ENCODE measurements around the gene SKA2.
"Not testable (repeated sequence)": the region's sequence is repeated elsewhere in the genome, so short reads cannot be mapped to it uniquely, and the experiment has no call there.

The SKA2 gene

DNA sequence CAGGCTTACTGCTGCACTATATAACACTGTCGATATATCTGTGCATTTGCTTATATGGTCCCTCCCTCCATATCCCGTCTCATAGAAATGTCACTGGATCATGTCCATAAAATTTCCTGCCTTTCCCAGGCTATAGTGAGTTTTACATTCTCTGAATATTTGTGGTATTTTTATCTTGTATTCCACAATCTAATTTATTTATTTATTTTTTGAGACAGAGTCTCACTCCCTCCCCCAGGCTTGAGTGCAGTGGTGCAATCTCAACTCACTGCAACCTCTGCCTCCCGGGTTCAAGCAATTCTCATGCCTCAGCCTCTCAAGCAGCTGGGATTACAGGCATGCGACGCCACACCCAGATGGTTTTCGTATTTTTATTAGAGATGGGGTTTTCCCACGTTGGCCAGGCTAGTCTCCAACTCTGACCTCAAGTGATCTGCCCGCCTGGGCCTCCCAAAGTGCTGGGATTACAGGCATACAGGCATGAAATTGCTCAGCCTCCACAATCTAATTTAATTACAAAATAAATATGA lies 61.2 kb downstream of the SKA2 start:
- no peak for DNase-seq

GRCh38 chr17:59093145-59093701 lies 61.8 kb downstream of the SKA2 start:
- no peak for DNase-seq

GRCh38 chr17:59090593-59090992 lies 64.4 kb downstream of the SKA2 start:
- DNase-seq: not testable (repeated sequence)

- no peak for DNase-seq
Observed at GRCh38 chr17:59084154-59084553, 70.8 kb downstream of the SKA2 start.

DNA sequence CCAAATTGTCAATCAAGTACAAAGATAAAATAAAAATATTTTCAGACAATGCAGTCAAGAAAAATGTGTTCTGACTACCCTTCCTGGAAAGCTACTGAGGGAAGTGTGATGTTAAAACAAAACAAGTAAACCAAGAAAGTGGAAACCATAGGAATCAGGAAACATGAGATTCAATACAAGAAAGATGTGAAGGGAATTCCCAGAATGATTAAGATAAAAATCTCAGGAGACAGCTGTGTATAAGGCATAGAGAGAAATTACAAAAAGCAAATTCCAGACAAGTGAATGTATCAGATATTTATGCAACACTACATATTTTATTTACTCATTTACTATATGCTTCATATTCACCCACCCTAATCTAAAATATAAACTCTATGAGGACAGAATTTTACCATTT lies 80.5 kb downstream of the SKA2 start:
- no peak for DNase-seq

GRCh38 chr17:59073972-59074371 lies 81.0 kb downstream of the SKA2 start:
- DNase-seq: no peak

- DNase-seq: no peak
Observed at GRCh38 chr17:59069856-59070255, 85.1 kb downstream of the SKA2 start.

DNA sequence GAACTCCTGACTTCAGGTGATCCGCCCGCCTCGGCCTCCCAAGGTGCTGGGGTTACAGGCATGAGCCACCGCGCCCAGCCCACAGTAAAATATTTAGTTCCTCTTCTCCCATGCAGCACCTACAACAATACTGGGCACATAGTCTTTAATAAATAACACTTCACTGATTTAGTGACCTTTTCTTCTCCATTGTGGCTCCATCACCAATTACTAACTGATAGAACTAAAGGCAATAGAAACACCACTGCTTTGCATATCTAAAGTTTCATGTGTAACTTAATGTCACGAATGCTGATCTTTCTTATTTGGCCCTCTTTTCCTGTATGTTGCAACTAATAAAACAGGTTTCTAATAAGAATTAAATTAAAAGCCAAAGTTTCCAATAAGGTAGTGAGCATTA lies 87.2 kb downstream of the SKA2 start:
- no peak for DNase-seq

DNA sequence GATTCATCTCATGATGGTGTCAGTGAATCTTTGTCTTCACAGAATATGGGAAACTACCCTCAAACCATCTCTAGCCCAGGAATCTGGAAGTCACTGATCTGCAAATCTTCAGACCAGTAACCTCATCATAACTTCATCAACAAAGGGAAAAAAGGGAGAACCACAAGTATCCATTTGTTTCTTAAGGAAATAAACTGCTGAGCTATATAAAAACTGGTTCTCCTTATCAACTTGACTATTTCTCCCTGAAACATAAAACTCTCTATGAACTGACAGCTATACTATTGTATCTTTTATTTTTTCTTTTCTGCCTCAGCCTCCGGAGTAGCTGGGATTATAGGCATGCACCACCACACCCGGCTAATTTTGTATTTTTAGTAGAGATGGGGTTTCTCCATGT lies 87.6 kb downstream of the SKA2 start:
- DNase-seq: no peak

- DNase-seq: no peak
Observed at GRCh38 chr17:59062509-59062908, 92.5 kb downstream of the SKA2 start.
